Common myeloid progenitor, CD34-positive (primary cell): ENCODE data around the gene CDC42EP5.

Experiments
- CTCF ChIA-PET: fragments of 350-600 bp; sonication (Branson Sonifier 250); formaldehyde crosslinking; loops from one replicate; lab custom pipeline; 2021; ENCODE audit warnings: antibody characterized with exemption; lab: Charles Lee
- POLR2A ChIA-PET: fragments of 350-600 bp; sonication (Branson Sonifier 250); formaldehyde crosslinking; loops from one replicate; lab custom pipeline; 2021; ENCODE audit warnings: antibody characterized with exemption; lab: Charles Lee
- DNase-seq, 3 donors: peaks; one replicate each; pipeline versions ENCODE4 v3.0.0 to v3.0.0-alpha.2; 2013
- H3K27ac ChIP-seq, 2 experiments: 1 replicate in 1 of 2; 2 replicates in 1 of 2; pipeline ENCODE4 v1.7.0; 2013; ENCODE audit warnings: inconsistent platforms in 2 of 2, low read length in 2 of 2, mild to moderate bottlenecking in 2 of 2, low read depth in 1 of 2, moderate library complexity in 1 of 2; ENCODE audit not compliant: severe bottlenecking in 2 of 2, insufficient read depth in 1 of 2, poor library complexity in 1 of 2
- H3K27me3 ChIP-seq, 5 experiments: replicated peaks in 2 of 5; 1 replicate in 3 of 5; 2 replicates in 2 of 5; pipeline versions ENCODE4 v1.6.1 to v1.7.0; 2013; ENCODE audit warnings: low read length in 4 of 5, mild to moderate bottlenecking in 2 of 5, moderate library complexity in 2 of 5, inconsistent platforms in 1 of 5; ENCODE audit not compliant: insufficient read depth in 5 of 5, control insufficient read depth in 4 of 5
- H3K36me3 ChIP-seq, 4 experiments: 1 replicate in 2 of 4; 2 replicates in 2 of 4; pipeline versions ENCODE4 v1.6.1 to v1.7.0; 2013; ENCODE audit warnings: low read length in 3 of 4, control low read depth in 1 of 4, mild to moderate bottlenecking in 1 of 4; ENCODE audit not compliant: control insufficient read depth in 4 of 4, insufficient read depth in 4 of 4
- H3K4me1 ChIP-seq, 4 experiments: 1 replicate in 3 of 4; 2 replicates in 1 of 4; pipeline versions ENCODE4 v1.6.1 to v1.7.1; 2013; ENCODE audit warnings: low read length in 3 of 4, mild to moderate bottlenecking in 3 of 4, control low read depth in 1 of 4, inconsistent platforms in 1 of 4, moderate library complexity in 1 of 4; ENCODE audit not compliant: control insufficient read depth in 4 of 4, insufficient read depth in 4 of 4; ENCODE audit errors: control extremely low read depth in 1 of 4
- H3K4me3 ChIP-seq, 7 experiments: 1 replicate in 4 of 7; 2 replicates in 3 of 7; pipeline versions ENCODE4 v1.5.1 to v1.7.0; 2013; ENCODE audit warnings: mild to moderate bottlenecking in 7 of 7, low read length in 6 of 7, moderate library complexity in 6 of 7, inconsistent platforms in 2 of 7, low read depth in 2 of 7, control low read depth in 1 of 7; ENCODE audit not compliant: insufficient read depth in 4 of 7, control insufficient read depth in 1 of 7; ENCODE audit errors: extremely low read depth in 1 of 7
- H3K9me3 ChIP-seq, 5 experiments: 1 replicate in 4 of 5; 2 replicates in 1 of 5; pipeline versions ENCODE4 v1.6.1 to v1.7.1; 2013; ENCODE audit warnings: low read length in 4 of 5, mild to moderate bottlenecking in 2 of 5, inconsistent platforms in 1 of 5, low read depth in 1 of 5, moderate library complexity in 1 of 5; ENCODE audit not compliant: control insufficient read depth in 4 of 5, insufficient read depth in 2 of 5; ENCODE audit errors: control extremely low read depth in 1 of 5
- WGBS: methylation state at CpG from one replicate; pipeline ENCODE4 v1.1.5; 2013; ENCODE audit not compliant: insufficient coverage; 5-methylcytosine and 5-hydroxymethylcytosine counted together

The CDC42EP5 gene

GRCh38 chr19:54489341-54489740, 16.2 kb upstream of the CDC42EP5 start:
- POLR2A ChIA-PET: no interaction called here
- Histone ChIP-seq H3K27ac (no peak overlapping the region), H3K4me3 (no peak overlapping the region), H3K27me3 (peaks cover 0 to 25% (median 12%) of the 10 kb centered on the region in 5 experiments), H3K4me1 (no peaks in the 10 kb centered on the region), H3K9me3 (no peaks in the 10 kb centered on the region), H3K36me3 (no peaks in the 10 kb centered on the region)
- 81% methylated on average over 7 of the region's 7 CpGs for WGBS
- DNase-seq: no peak
- CTCF ChIA-PET: no interaction called here

- H3K9me3 ChIP-seq: no peaks in the 10 kb centered on the region
- peaks cover 0 to 22% (median 3%) of the 10 kb centered on the region in 5 experiments for H3K27me3 ChIP-seq
- H3K36me3 ChIP-seq: no peaks in the 10 kb centered on the region
- H3K27ac ChIP-seq: no peak overlapping the region
- H3K4me3 ChIP-seq: no peak overlapping the region
- CTCF ChIA-PET: interaction anchor here (0.7 to 1.4 kb wide), 3 partner anchors 8 to 188 kb away, joined by 3 to 4 read pairs (median 4); no protein-coding TSS in a partner anchor
- POLR2A ChIA-PET: no interaction called here
- peak in 1 of 3 donors; percentile 33 for DNase-seq
- 64% methylated on average over 3 of the region's 5 CpGs for WGBS
- peaks cover 4 to 8% (median 6%) of the 10 kb centered on the region in 4 experiments for H3K4me1 ChIP-seq
Measured at GRCh38 chr19:54485851-54486250, 12.8 kb upstream of the CDC42EP5 start.

- Histone ChIP-seq H3K4me3 (no peak overlapping the region), H3K27ac (no peak overlapping the region), H3K4me1 (peaks cover 4 to 22% (median 17%) of the 10 kb centered on the region in 4 experiments), H3K36me3 (no peaks in the 10 kb centered on the region), H3K27me3 (peaks cover 0 to 14% (median 0%) of the 10 kb centered on the region in 5 experiments), H3K9me3 (no peaks in the 10 kb centered on the region)
- ChIA-PET CTCF (interaction anchor here (1.3 to 1.4 kb wide), 2 partner anchors 9 to 190 kb away, joined by 4 read pairs; no protein-coding TSS in a partner anchor), POLR2A (no interaction called here)
- no peak for DNase-seq
- 79% methylated on average over 7 of the region's 10 CpGs for WGBS
Measured at GRCh38 chr19:54484451-54484850, 11.4 kb upstream of the CDC42EP5 start.

- CTCF ChIA-PET: interaction anchor here (0.6 to 2.3 kb wide), 2 partner anchors 170 to 192 kb away, joined by 3 to 11 read pairs; no protein-coding TSS in a partner anchor
- peaks cover 0 to 11% (median 0%) of the 10 kb centered on the region in 5 experiments for H3K27me3 ChIP-seq
Measured at GRCh38 chr19:54482889-54483288, 9.8 kb upstream of the CDC42EP5 start.

GRCh38 chr19:54481326-54481930, 8.3 kb upstream of the CDC42EP5 start:
- WGBS: 19% methylated on average over 10 of the region's 16 CpGs
- Histone ChIP-seq H3K4me1 (peaks cover 4 to 23% (median 17%) of the 10 kb centered on the region in 4 experiments), H3K27ac (no peak overlapping the region), H3K9me3 (no peaks in the 10 kb centered on the region), H3K4me3 (no peak overlapping the region), H3K27me3 (peaks cover 0 to 11% (median 2%) of the 10 kb centered on the region in 5 experiments), H3K36me3 (no peaks in the 10 kb centered on the region)
- POLR2A ChIA-PET: no interaction called here
- CTCF ChIA-PET: interaction anchor here (0.7 to 2.3 kb wide), 15 partner anchors 34 to 198 kb away, joined by 3 to 13 read pairs (median 3); no protein-coding TSS in a partner anchor
- DNase-seq: peak; percentile 64 to 67 (median 65)

More at GRCh38 chr19:54482889-54483288, 9.8 kb upstream of the CDC42EP5 start:
- Histone ChIP-seq H3K4me1 (peaks cover 4 to 23% (median 17%) of the 10 kb centered on the region in 4 experiments), H3K36me3 (no peaks in the 10 kb centered on the region), H3K9me3 (no peaks in the 10 kb centered on the region), H3K27ac (no peak overlapping the region), H3K4me3 (peak overlapping the region in 1 of 7 experiments; percentile 16)
- no CpG with 5 or more reads among the region's 3 CpGs for WGBS
- POLR2A ChIA-PET: no interaction called here
- DNase-seq: peak; percentile 50 to 89 (median 87)

- Histone ChIP-seq H3K27me3 (peaks cover 0 to 10% (median 2%) of the 10 kb centered on the region in 5 experiments), H3K4me3 (no peak overlapping the region), H3K27ac (no peak overlapping the region), H3K9me3 (no peaks in the 10 kb centered on the region), H3K36me3 (no peaks in the 10 kb centered on the region), H3K4me1 (peaks cover 4 to 23% (median 17%) of the 10 kb centered on the region in 4 experiments)
- POLR2A ChIA-PET: no interaction called here
- DNase-seq: peak; percentile 25 to 81 (median 80)
- WGBS: 29% methylated on average over 1 of the region's 2 CpGs
- CTCF ChIA-PET: interaction anchor here (1.0 to 2.1 kb wide), 9 partner anchors 11 to 204 kb away, joined by 3 to 11 read pairs (median 3); no protein-coding TSS in a partner anchor
Measured at GRCh38 chr19:54480051-54480450, 7.0 kb upstream of the CDC42EP5 start.
